SK-N-MC (cell line): Measurements from ENCODE around the gene NSMCE1.

Source experiments
- DNase-seq: peaks from one replicate; pipeline ENCODE4 v3.0.0-alpha.2; 2011; ENCODE audit warnings: low read depth, low spot score
- H3K27ac ChIP-seq: fragments of 200-600 bp; sonication (generic); 2 replicates; pipeline ENCODE4 v1.5.1; 2016; ENCODE audit warnings: mixed run types
- H3K36me3 ChIP-seq: fragments of 200-600 bp; sonication (generic); 2 replicates; pipeline ENCODE4 v1.6.1; 2017; ENCODE audit warnings: antibody characterized with exemption, low read length, mixed read lengths; ENCODE audit not compliant: insufficient read depth
- H3K4me3 ChIP-seq: fragments of 200-600 bp; sonication (generic); 2 replicates; pipeline ENCODE4 v1.5.1; 2016
- H3K9ac ChIP-seq: fragments of 200-600 bp; sonication (generic); 2 replicates; pipeline ENCODE4 v1.8.0; 2017; ENCODE audit warnings: mixed run types, mixed read lengths; ENCODE audit not compliant: insufficient read length
- H3K9me3 ChIP-seq: fragments of 200-600 bp; sonication (generic); 2 replicates; pipeline ENCODE4 v1.6.1; 2017; ENCODE audit warnings: low read depth, mild to moderate bottlenecking, antibody characterized with exemption, low read length, moderate library complexity, mixed read lengths
- EZH2 ChIP-seq: fragments of 200-600 bp; sonication (generic); IDR thresholded peaks from one replicate; pipeline ENCODE4 v1.6.1; 2017; ENCODE audit warnings: antibody characterized with exemption
- FOXP2 ChIP-seq: optimal IDR thresholded peaks from 2 replicates; pipeline ENCODE3; 2011; ENCODE audit warnings: mild to moderate bottlenecking, moderate library complexity; ENCODE audit not compliant: insufficient read depth; ENCODE audit errors: extremely low read length, control extremely low read depth
- POLR2AphosphoS5 ChIP-seq: IDR thresholded peaks from 2 replicates; pipeline ENCODE4 v1.6.1; 2012; ENCODE audit warnings: mild to moderate bottlenecking, low read depth, low read length, borderline replicate concordance

NSMCE1 gene

GRCh38 chr16:27244363-27244755 is 24.2 kb downstream of the NSMCE1 start:
- no peak overlapping the region for H3K9ac ChIP-seq
- TF ChIP-seq FOXP2 (no peak), POLR2AphosphoS5 (no peak), EZH2 (no peak)
- no peaks in the 10 kb centered on the region for H3K9me3 ChIP-seq
- no peak overlapping the region for H3K4me3 ChIP-seq
- H3K36me3 ChIP-seq: no peaks in the 10 kb centered on the region; the same call in 1 of the 2 replicates
- H3K27ac ChIP-seq: no peak overlapping the region
- no peak for DNase-seq

GRCh38 chr16:27243725-27244362 is 24.7 kb downstream of the NSMCE1 start:
- DNase-seq: no peak
- no peaks in the 10 kb centered on the region; the same call in 1 of the 2 replicates for H3K36me3 ChIP-seq
- H3K27ac ChIP-seq: no peak overlapping the region
- H3K9me3 ChIP-seq: no peaks in the 10 kb centered on the region
- H3K9ac ChIP-seq: no peak overlapping the region
- no peak overlapping the region for H3K4me3 ChIP-seq
- no peak for TF ChIP-seq POLR2AphosphoS5
- TF ChIP-seq FOXP2: no peak
- no peak for TF ChIP-seq EZH2

- Histone ChIP-seq H3K36me3 (no peaks in the 10 kb centered on the region; the same call in 1 of the 2 replicates), H3K9me3 (no peaks in the 10 kb centered on the region), H3K27ac (0 out of 2 replicates have a peak overlapping the region, but pooled peaks have one; percentile 31), H3K9ac (peak overlapping the region; percentile 32), H3K4me3 (peak overlapping the region; percentile 71)
- DNase-seq: no peak
- TF ChIP-seq POLR2AphosphoS5 (no peak), FOXP2 (no peak), EZH2 (no peak)
These were observed 25.5 kb downstream of the NSMCE1 start for GRCh38 chr16:27242868-27243590.

GRCh38 chr16:27242398-27242797 is 26.2 kb downstream of the NSMCE1 start:
- Histone ChIP-seq H3K9me3 (no peaks in the 10 kb centered on the region), H3K9ac (no peak overlapping the region), H3K36me3 (no peaks in the 10 kb centered on the region; the same call in 1 of the 2 replicates), H3K27ac (no peak overlapping the region), H3K4me3 (peak overlapping the region; percentile 71)
- TF ChIP-seq FOXP2: no peak
- TF ChIP-seq EZH2: no peak
- TF ChIP-seq POLR2AphosphoS5: no peak
- DNase-seq: no peak

- Histone ChIP-seq H3K9ac (no peak overlapping the region), H3K9me3 (no peaks in the 10 kb centered on the region), H3K4me3 (no peak overlapping the region), H3K27ac (no peak overlapping the region), H3K36me3 (no peaks in the 10 kb centered on the region; the same call in 1 of the 2 replicates)
- TF ChIP-seq POLR2AphosphoS5 (no peak), FOXP2 (no peak), EZH2 (no peak)
- no peak for DNase-seq
These were observed 26.9 kb downstream of the NSMCE1 start for GRCh38 chr16:27241658-27242057.

- H3K27ac ChIP-seq: no peak overlapping the region
- H3K9me3 ChIP-seq: no peaks in the 10 kb centered on the region
- no peak overlapping the region for H3K4me3 ChIP-seq
- DNase-seq: no peak
- H3K9ac ChIP-seq: no peak overlapping the region
- no peak for TF ChIP-seq EZH2
- no peak for TF ChIP-seq FOXP2
- no peak for TF ChIP-seq POLR2AphosphoS5
- no peaks in the 10 kb centered on the region; the same call in 1 of the 2 replicates for H3K36me3 ChIP-seq
These were observed 27.5 kb downstream of the NSMCE1 start for GRCh38 chr16:27240948-27241531.

GRCh38 chr16:27239906-27240655 is 28.5 kb downstream of the NSMCE1 start:
- Histone ChIP-seq H3K9me3 (no peaks in the 10 kb centered on the region), H3K9ac (no peak overlapping the region), H3K27ac (no peak overlapping the region), H3K36me3 (no peaks in the 10 kb centered on the region; the same call in 1 of the 2 replicates), H3K4me3 (no peak overlapping the region)
- no peak for DNase-seq
- TF ChIP-seq FOXP2: no peak
- no peak for TF ChIP-seq EZH2
- no peak for TF ChIP-seq POLR2AphosphoS5
